HepG2 (cell line): ENCODE measurements around the gene PRDX2. TPM values are rescaled to one million over a fixed set of nuclear protein-coding genes. Genes with fewer than 3 reads are reported as not detected.

ENCODE experiments used
- CBX5 ChIP-seq: sonication (generic); formaldehyde crosslinking; IDR thresholded peaks from 2 replicates; pipeline ENCODE4 v1.4.0; 2020; ENCODE audit warnings: missing genetic modification reagents, borderline replicate concordance
- CCAR2 ChIP-seq: fragments of 200-400 bp; formaldehyde crosslinking; optimal IDR thresholded peaks from 2 replicates; pipeline ENCODE3; 2018; ENCODE audit warnings: low read depth, mild to moderate bottlenecking, low read length, moderate library complexity
- ETV5 ChIP-seq: IDR thresholded peaks from 2 replicates; pipeline ENCODE4 v1.6.1; 2018; ENCODE audit warnings: missing biosample characterization, missing genetic modification reagents, inconsistent platforms, borderline replicate concordance
- GABPB1 ChIP-seq: IDR thresholded peaks from 2 replicates; pipeline ENCODE4 v1.6.1; 2016; ENCODE audit warnings: mild to moderate bottlenecking, missing genetic modification reagents, moderate library complexity, missing compliant biosample characterization
- KDM1A ChIP-seq: IDR thresholded peaks from 2 replicates; pipeline ENCODE4 v1.6.1; 2016; ENCODE audit warnings: missing compliant biosample characterization
- NFATC3 ChIP-seq: sonication (generic); formaldehyde crosslinking; IDR thresholded peaks from 2 replicates; pipeline ENCODE4 v1.5.1; 2020; ENCODE audit warnings: mild to moderate bottlenecking, missing genetic modification reagents
- POLR2G ChIP-seq: fragments of 200-400 bp; formaldehyde crosslinking; IDR thresholded peaks from 2 replicates; pipeline ENCODE4 v1.6.1; 2018; ENCODE audit warnings: mild to moderate bottlenecking, low read depth, low read length, moderate library complexity
- TP53 ChIP-seq: sonication (generic); formaldehyde crosslinking; conservative IDR thresholded peaks from 2 replicates; pipeline ENCODE4 v1.4.0; 2020; ENCODE audit warnings: missing genetic modification reagents
- ZNF33B ChIP-seq: sonication (generic); formaldehyde crosslinking; IDR thresholded peaks from 2 replicates; pipeline ENCODE4 v1.5.1; 2020; ENCODE audit warnings: mild to moderate bottlenecking, missing genetic modification reagents
- polyA plus RNA-seq, 8 experiments: library from polyadenylated mRNA; depleted of rRNA in 3 of 8; stranded (reverse) in 7 of 8; unstranded in 1 of 8; fragments of >200 nt; fragmentation: Illumina TruSeq in 4 of 8; extraction: Trizol in 4 of 8; gene quantifications; 2 replicates each; pipeline versions ENCODE4 v1.2.1 to v1.2.3, GENCODE V29; 2011 to 2016; ENCODE audit warnings: low read depth in 4 of 8, missing spikeins in 1 of 8, mixed read lengths in 1 of 8; ENCODE audit not compliant: insufficient read depth in 1 of 8
- total RNA-seq, 5 experiments: library from RNA; depleted of rRNA; stranded (reverse); fragments of >200 nt; fragmentation: Illumina TruSeq; extraction: Trizol; gene quantifications; 2 replicates each; pipeline ENCODE4 v1.2.3, GENCODE V29; 2016; ENCODE audit warnings: low read depth in 1 of 5
- TF ChIP-seq, protein P1 (sequence below): IDR thresholded peaks from 2 replicates; pipeline ENCODE4 v1.6.1; 2012; ENCODE audit warnings: low read length, improper control_type of control experiment
- TF ChIP-seq, protein P2 (sequence below): sonication (generic); formaldehyde crosslinking; IDR thresholded peaks from 2 replicates; pipeline ENCODE4 v1.4.0; 2020; ENCODE audit warnings: missing genetic modification reagents
- TF ChIP-seq, protein P3 (sequence below): sonication (generic); formaldehyde crosslinking; IDR thresholded peaks from 2 replicates; pipeline ENCODE4 v1.8.0; 2022; ENCODE audit warnings: mild to moderate bottlenecking, missing genetic modification reagents, moderate library complexity
- TF ChIP-seq, protein P4 (sequence below): sonication (generic); formaldehyde crosslinking; IDR thresholded peaks from 2 replicates; pipeline ENCODE4 v1.5.0; 2020; ENCODE audit warnings: mild to moderate bottlenecking, missing genetic modification reagents, borderline replicate concordance
- TF ChIP-seq, protein P5 (sequence below): sonication (generic); formaldehyde crosslinking; IDR thresholded peaks from 2 replicates; pipeline ENCODE4 v1.8.1; 2023; ENCODE audit warnings: mild to moderate bottlenecking, missing genetic modification reagents

The PRDX2 gene
- total and polyA plus RNA-seq, 2 of the 13 experiments (the other 11 are each of a cell fraction or from before 2014, with no cell fraction given) = 218 to 381 TPM

DNA sequence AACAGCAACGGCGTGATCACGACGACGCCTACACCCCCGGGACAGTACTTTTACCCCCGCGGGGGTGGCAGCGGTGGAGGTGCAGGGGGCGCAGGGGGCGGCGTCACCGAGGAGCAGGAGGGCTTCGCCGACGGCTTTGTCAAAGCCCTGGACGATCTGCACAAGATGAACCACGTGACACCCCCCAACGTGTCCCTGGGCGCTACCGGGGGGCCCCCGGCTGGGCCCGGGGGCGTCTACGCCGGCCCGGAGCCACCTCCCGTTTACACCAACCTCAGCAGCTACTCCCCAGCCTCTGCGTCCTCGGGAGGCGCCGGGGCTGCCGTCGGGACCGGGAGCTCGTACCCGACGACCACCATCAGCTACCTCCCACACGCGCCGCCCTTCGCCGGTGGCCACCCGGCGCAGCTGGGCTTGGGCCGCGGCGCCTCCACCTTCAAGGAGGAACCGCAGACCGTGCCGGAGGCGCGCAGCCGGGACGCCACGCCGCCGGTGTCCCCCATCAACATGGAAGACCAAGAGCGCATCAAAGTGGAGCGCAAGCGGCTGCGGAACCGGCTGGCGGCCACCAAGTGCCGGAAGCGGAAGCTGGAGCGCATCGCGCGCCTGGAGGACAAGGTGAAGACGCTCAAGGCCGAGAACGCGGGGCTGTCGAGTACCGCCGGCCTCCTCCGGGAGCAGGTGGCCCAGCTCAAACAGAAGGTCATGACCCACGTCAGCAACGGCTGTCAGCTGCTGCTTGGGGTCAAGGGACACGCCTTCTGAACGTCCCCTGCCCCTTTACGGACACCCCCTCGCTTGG, 9.3 kb downstream of the PRDX2 start (continued):
- TF ChIP-seq POLR2G (peak; percentile 50; the same call in 1 of the 2 replicates), KDM1A (no peak), NFATC3 (CRISPR knock-in tag) (no peak), ETV5 (CRISPR knock-in tag) (peak; percentile 84), TP53 (CRISPR knock-in tag) (0 out of 2 replicates have a peak, but pooled peaks have one; percentile 37), GABPB1 (peak; percentile 93), CCAR2 (no peak), CBX5 (CRISPR knock-in tag) (no peak), ZNF33B (CRISPR knock-in tag) (no peak; the same call in 1 of the 2 replicates)
- TF ChIP-seq, protein P1, sequence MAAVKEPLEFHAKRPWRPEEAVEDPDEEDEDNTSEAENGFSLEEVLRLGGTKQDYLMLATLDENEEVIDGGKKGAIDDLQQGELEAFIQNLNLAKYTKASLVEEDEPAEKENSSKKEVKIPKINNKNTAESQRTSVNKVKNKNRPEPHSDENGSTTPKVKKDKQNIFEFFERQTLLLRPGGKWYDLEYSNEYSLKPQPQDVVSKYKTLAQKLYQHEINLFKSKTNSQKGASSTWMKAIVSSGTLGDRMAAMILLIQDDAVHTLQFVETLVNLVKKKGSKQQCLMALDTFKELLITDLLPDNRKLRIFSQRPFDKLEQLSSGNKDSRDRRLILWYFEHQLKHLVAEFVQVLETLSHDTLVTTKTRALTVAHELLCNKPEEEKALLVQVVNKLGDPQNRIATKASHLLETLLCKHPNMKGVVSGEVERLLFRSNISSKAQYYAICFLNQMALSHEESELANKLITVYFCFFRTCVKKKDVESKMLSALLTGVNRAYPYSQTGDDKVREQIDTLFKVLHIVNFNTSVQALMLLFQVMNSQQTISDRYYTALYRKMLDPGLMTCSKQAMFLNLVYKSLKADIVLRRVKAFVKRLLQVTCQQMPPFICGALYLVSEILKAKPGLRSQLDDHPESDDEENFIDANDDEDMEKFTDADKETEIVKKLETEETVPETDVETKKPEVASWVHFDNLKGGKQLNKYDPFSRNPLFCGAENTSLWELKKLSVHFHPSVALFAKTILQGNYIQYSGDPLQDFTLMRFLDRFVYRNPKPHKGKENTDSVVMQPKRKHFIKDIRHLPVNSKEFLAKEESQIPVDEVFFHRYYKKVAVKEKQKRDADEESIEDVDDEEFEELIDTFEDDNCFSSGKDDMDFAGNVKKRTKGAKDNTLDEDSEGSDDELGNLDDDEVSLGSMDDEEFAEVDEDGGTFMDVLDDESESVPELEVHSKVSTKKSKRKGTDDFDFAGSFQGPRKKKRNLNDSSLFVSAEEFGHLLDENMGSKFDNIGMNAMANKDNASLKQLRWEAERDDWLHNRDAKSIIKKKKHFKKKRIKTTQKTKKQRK = no peak
- TF ChIP-seq, protein P2, sequence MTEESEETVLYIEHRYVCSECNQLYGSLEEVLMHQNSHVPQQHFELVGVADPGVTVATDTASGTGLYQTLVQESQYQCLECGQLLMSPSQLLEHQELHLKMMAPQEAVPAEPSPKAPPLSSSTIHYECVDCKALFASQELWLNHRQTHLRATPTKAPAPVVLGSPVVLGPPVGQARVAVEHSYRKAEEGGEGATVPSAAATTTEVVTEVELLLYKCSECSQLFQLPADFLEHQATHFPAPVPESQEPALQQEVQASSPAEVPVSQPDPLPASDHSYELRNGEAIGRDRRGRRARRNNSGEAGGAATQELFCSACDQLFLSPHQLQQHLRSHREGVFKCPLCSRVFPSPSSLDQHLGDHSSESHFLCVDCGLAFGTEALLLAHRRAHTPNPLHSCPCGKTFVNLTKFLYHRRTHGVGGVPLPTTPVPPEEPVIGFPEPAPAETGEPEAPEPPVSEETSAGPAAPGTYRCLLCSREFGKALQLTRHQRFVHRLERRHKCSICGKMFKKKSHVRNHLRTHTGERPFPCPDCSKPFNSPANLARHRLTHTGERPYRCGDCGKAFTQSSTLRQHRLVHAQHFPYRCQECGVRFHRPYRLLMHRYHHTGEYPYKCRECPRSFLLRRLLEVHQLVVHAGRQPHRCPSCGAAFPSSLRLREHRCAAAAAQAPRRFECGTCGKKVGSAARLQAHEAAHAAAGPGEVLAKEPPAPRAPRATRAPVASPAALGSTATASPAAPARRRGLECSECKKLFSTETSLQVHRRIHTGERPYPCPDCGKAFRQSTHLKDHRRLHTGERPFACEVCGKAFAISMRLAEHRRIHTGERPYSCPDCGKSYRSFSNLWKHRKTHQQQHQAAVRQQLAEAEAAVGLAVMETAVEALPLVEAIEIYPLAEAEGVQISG (CRISPR knock-in tag) = peak; percentile 81
- TF ChIP-seq, protein P3, sequence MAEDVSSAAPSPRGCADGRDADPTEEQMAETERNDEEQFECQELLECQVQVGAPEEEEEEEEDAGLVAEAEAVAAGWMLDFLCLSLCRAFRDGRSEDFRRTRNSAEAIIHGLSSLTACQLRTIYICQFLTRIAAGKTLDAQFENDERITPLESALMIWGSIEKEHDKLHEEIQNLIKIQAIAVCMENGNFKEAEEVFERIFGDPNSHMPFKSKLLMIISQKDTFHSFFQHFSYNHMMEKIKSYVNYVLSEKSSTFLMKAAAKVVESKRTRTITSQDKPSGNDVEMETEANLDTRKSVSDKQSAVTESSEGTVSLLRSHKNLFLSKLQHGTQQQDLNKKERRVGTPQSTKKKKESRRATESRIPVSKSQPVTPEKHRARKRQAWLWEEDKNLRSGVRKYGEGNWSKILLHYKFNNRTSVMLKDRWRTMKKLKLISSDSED (CRISPR knock-in tag) = peak; percentile 42; the same call in 1 of the 2 replicates
- TF ChIP-seq, protein P4, sequence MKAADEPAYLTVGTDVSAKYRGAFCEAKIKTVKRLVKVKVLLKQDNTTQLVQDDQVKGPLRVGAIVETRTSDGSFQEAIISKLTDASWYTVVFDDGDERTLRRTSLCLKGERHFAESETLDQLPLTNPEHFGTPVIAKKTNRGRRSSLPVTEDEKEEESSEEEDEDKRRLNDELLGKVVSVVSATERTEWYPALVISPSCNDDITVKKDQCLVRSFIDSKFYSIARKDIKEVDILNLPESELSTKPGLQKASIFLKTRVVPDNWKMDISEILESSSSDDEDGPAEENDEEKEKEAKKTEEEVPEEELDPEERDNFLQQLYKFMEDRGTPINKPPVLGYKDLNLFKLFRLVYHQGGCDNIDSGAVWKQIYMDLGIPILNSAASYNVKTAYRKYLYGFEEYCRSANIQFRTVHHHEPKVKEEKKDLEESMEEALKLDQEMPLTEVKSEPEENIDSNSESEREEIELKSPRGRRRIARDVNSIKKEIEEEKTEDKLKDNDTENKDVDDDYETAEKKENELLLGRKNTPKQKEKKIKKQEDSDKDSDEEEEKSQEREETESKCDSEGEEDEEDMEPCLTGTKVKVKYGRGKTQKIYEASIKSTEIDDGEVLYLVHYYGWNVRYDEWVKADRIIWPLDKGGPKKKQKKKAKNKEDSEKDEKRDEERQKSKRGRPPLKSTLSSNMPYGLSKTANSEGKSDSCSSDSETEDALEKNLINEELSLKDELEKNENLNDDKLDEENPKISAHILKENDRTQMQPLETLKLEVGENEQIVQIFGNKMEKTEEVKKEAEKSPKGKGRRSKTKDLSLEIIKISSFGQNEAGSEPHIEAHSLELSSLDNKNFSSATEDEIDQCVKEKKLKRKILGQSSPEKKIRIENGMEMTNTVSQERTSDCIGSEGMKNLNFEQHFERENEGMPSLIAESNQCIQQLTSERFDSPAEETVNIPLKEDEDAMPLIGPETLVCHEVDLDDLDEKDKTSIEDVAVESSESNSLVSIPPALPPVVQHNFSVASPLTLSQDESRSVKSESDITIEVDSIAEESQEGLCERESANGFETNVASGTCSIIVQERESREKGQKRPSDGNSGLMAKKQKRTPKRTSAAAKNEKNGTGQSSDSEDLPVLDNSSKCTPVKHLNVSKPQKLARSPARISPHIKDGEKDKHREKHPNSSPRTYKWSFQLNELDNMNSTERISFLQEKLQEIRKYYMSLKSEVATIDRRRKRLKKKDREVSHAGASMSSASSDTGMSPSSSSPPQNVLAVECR (CRISPR knock-in tag) = peak; percentile 86
- TF ChIP-seq, protein P5, sequence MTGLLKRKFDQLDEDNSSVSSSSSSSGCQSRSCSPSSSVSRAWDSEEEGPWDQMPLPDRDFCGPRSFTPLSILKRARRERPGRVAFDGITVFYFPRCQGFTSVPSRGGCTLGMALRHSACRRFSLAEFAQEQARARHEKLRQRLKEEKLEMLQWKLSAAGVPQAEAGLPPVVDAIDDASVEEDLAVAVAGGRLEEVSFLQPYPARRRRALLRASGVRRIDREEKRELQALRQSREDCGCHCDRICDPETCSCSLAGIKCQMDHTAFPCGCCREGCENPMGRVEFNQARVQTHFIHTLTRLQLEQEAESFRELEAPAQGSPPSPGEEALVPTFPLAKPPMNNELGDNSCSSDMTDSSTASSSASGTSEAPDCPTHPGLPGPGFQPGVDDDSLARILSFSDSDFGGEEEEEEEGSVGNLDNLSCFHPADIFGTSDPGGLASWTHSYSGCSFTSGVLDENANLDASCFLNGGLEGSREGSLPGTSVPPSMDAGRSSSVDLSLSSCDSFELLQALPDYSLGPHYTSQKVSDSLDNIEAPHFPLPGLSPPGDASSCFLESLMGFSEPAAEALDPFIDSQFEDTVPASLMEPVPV = 0 out of 2 replicates have a peak, but pooled peaks have one; percentile 64
